Neural progenitor cell (in vitro differentiated cells): ENCODE data around the gene PTPRC. TPM values are rescaled to one million over a fixed set of nuclear protein-coding genes. Genes with fewer than 3 reads are reported as not detected.

Experiments
- DNase-seq: peaks from one replicate; pipeline ENCODE4 v3.0.0-alpha.2; 2016; ENCODE audit warnings: low spot score
- H2AFZ ChIP-seq: fragments of 200-600 bp; sonication (generic); replicated peaks from 2 replicates; pipeline ENCODE4 v1.6.1; 2016; ENCODE audit warnings: antibody characterized with exemption
- H3F3A ChIP-seq: fragments of 200-600 bp; sonication (generic); 2 replicates; pipeline ENCODE4 v1.6.1; 2016; ENCODE audit warnings: antibody characterized with exemption, low read depth
- H3K27ac ChIP-seq: fragments of 200-600 bp; sonication (generic); 2 replicates; pipeline ENCODE4 v1.5.1; 2016; ENCODE audit warnings: mild to moderate bottlenecking
- H3K27me3 ChIP-seq: fragments of 200-600 bp; sonication (generic); 2 replicates; pipeline ENCODE4 v1.6.1; 2016; ENCODE audit warnings: mild to moderate bottlenecking, moderate library complexity
- H3K36me3 ChIP-seq: fragments of 200-600 bp; sonication (generic); 2 replicates; pipeline ENCODE4 v1.5.1; 2016
- H3K4me1 ChIP-seq: fragments of 200-600 bp; sonication (generic); 2 replicates; pipeline ENCODE4 v1.6.1; 2016; ENCODE audit warnings: mixed run types
- H3K4me2 ChIP-seq: fragments of 200-600 bp; sonication (generic); 2 replicates; pipeline ENCODE4 v1.6.1; 2016
- H3K4me3 ChIP-seq: fragments of 200-600 bp; sonication (generic); 2 replicates; pipeline ENCODE4 v1.5.1; 2016
- H3K79me2 ChIP-seq: fragments of 200-600 bp; sonication (generic); 2 replicates; pipeline ENCODE4 v1.6.1; 2016; ENCODE audit warnings: low read depth
- H3K9ac ChIP-seq: fragments of 200-600 bp; sonication (generic); 2 replicates; pipeline ENCODE4 v1.6.1; 2016
- H3K9me3 ChIP-seq: fragments of 200-600 bp; sonication (generic); 2 replicates; pipeline ENCODE4 v1.5.1; 2016; ENCODE audit warnings: low read depth
- H4K20me1 ChIP-seq: fragments of 200-600 bp; sonication (generic); 2 replicates; pipeline ENCODE4 v1.6.1; 2016; ENCODE audit warnings: low read depth
- H3K27ac Mint-ChIP-seq: 3 replicates; pipeline ENCODE4 v1.8.0; 2021; ENCODE audit warnings: mixed read lengths
- H3K27me3 Mint-ChIP-seq: 2 replicates; pipeline ENCODE4 v1.8.0; 2022; ENCODE audit warnings: low read depth, mild to moderate bottlenecking, inconsistent platforms, moderate library complexity, mixed read lengths; ENCODE audit not compliant: insufficient read depth
- H3K36me3 Mint-ChIP-seq: 3 replicates; pipeline ENCODE4 v1.8.0; 2021; ENCODE audit warnings: mixed read lengths
- H3K4me1 Mint-ChIP-seq: 3 replicates; pipeline ENCODE4 v1.8.0; 2021; ENCODE audit warnings: mixed read lengths
- H3K4me3 Mint-ChIP-seq: 3 replicates; pipeline ENCODE4 v1.8.0; 2021; ENCODE audit warnings: mild to moderate bottlenecking, moderate library complexity, mixed read lengths
- H3K9me3 Mint-ChIP-seq: 3 replicates; pipeline ENCODE4 v1.8.0; 2020; ENCODE audit warnings: mixed read lengths
- CTCF ChIP-seq: fragments of 200-600 bp; sonication (generic); IDR thresholded peaks from 2 replicates; pipeline ENCODE4 v1.5.1; 2017; ENCODE audit warnings: antibody characterized with exemption, mild to moderate bottlenecking
- EZH2 ChIP-seq: fragments of 200-600 bp; sonication (generic); IDR thresholded peaks from 2 replicates; pipeline ENCODE4 v1.6.1; 2017; ENCODE audit warnings: antibody characterized with exemption, mild to moderate bottlenecking, moderate library complexity
- EZH2phosphoT487 ChIP-seq: fragments of 200-600 bp; sonication (generic); IDR thresholded peaks from 2 replicates; pipeline ENCODE4 v1.6.1; 2017; ENCODE audit warnings: antibody characterized with exemption
- total RNA-seq: library from RNA; depleted of rRNA; stranded (reverse); fragments of >200 nt; gene quantifications from 2 replicates; pipeline ENCODE4 v1.2.3, GENCODE V29; 2015; ENCODE audit warnings: low replicate concordance

The PTPRC gene
- total RNA-seq, 1 donor from 2014 or later, result not detected

DNA sequence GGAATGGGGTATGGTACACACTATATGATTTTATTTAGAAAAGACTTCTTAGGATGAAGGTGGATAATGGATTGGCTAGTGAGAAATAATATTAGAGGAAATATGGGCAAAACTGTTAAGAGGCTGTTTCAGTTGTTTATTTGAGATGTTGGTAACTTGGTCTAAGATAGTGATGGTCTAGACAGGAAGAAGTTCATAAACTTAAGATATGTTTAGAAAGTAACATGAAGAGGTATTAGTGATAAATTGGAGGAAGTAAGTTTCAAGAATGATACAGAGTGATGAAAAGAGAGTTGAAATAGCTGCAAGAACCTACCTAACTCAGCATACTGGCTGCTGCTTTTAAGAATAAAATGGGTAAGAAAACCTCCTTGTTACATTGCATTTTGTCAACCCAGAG lies 9.2 kb upstream of the PTPRC start:
- no peaks in the 10 kb centered on the region for H3K27me3 ChIP-seq
- H4K20me1 ChIP-seq, result no peaks in the 10 kb centered on the region
- Mint-ChIP-seq H3K27ac (no peak overlapping the region), H3K27me3 (no peaks in the 10 kb centered on the region), H3K4me3 (no peak overlapping the region), H3K9me3 (no peaks in the 10 kb centered on the region), H3K36me3 (no peaks in the 10 kb centered on the region), H3K4me1 (no peaks in the 10 kb centered on the region)
- no peaks in the 10 kb centered on the region for H3K9me3 ChIP-seq
- no peak for DNase-seq
- H3K9ac ChIP-seq, result no peak overlapping the region
- no peaks in the 10 kb centered on the region for H3K36me3 ChIP-seq
- H3K27ac ChIP-seq, result no peak overlapping the region
- no peaks in the 10 kb centered on the region for H3F3A ChIP-seq
- H3K79me2 ChIP-seq, result no peaks in the 10 kb centered on the region
- no peak overlapping the region for H3K4me3 ChIP-seq
- H3K4me2 ChIP-seq, result no peak overlapping the region
- no peaks in the 10 kb centered on the region for H3K4me1 ChIP-seq
- TF ChIP-seq CTCF, result no peak
- no peak for TF ChIP-seq EZH2
- no peak for TF ChIP-seq EZH2phosphoT487
- no peak overlapping the region for H2AFZ ChIP-seq

DNA sequence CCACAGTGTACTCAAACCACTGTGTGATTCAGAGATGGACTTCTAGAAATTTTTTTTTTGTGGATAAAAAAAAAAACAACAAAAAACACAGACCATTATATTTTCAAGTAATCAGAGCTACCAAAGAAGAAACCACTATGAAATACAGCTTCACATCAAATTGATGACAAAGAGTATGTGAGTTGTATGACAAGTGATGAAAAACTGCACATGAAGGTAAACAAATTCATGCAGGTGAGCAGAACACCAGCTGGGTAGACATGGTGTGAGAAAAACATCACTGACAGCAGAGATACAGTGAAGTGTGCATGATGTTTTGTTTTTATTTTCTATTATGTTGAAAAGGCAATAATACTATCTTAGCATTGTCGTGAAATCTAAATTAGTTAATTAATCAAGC lies 8.0 kb upstream of the PTPRC start:
- Histone ChIP-seq H3K36me3 (no peaks in the 10 kb centered on the region), H3K27me3 (no peaks in the 10 kb centered on the region), H3K79me2 (no peaks in the 10 kb centered on the region), H3K4me1 (no peaks in the 10 kb centered on the region), H4K20me1 (no peaks in the 10 kb centered on the region), H3K9ac (no peak overlapping the region), H3K27ac (no peak overlapping the region), H3F3A (no peaks in the 10 kb centered on the region), H3K9me3 (no peaks in the 10 kb centered on the region), H3K4me3 (no peak overlapping the region), H3K4me2 (no peak overlapping the region), H2AFZ (no peak overlapping the region)
- TF ChIP-seq EZH2, result no peak
- TF ChIP-seq EZH2phosphoT487, result no peak
- TF ChIP-seq CTCF, result no peak
- Mint-ChIP-seq H3K36me3 (no peaks in the 10 kb centered on the region), H3K4me1 (no peaks in the 10 kb centered on the region), H3K9me3 (no peaks in the 10 kb centered on the region), H3K27ac (no peak overlapping the region), H3K4me3 (no peak overlapping the region), H3K27me3 (no peaks in the 10 kb centered on the region)
- DNase-seq, result no peak

DNA sequence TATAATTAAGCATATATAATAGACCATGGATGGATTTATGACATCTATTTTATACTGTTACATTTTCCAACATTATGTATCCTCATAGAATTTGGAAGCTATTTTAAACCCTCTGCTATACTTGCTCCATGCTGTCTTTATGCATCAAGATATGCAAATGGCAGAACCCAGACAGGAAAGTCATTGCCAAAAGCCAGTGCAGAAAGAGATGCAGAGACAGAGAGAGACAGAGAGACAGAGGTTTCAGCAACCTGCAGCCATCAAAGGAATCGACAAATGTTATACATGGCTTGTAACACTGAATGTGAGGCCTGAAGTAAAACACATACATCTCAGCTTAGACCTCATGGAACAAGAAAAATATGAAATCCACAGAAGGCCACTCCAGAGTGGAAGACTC lies 7.5 kb upstream of the PTPRC start:
- no peak for TF ChIP-seq CTCF
- TF ChIP-seq EZH2phosphoT487, result no peak
- TF ChIP-seq EZH2, result no peak
- no peaks in the 10 kb centered on the region for H3K36me3 Mint-ChIP-seq
- no peak for DNase-seq
- H2AFZ ChIP-seq, result no peak overlapping the region
- H4K20me1 ChIP-seq, result no peaks in the 10 kb centered on the region
- H3K4me1 ChIP-seq, result no peaks in the 10 kb centered on the region
- no peaks in the 10 kb centered on the region for H3K9me3 ChIP-seq
- no peaks in the 10 kb centered on the region for H3K27me3 Mint-ChIP-seq
- H3K27ac ChIP-seq, result no peak overlapping the region
- H3K27ac Mint-ChIP-seq, result no peak overlapping the region
- no peaks in the 10 kb centered on the region for H3K27me3 ChIP-seq
- H3K4me2 ChIP-seq, result no peak overlapping the region
- no peaks in the 10 kb centered on the region for H3K9me3 Mint-ChIP-seq
- no peaks in the 10 kb centered on the region for H3K36me3 ChIP-seq
- H3K4me3 ChIP-seq, result no peak overlapping the region
- H3F3A ChIP-seq, result no peaks in the 10 kb centered on the region
- H3K4me3 Mint-ChIP-seq, result no peak overlapping the region
- no peaks in the 10 kb centered on the region for H3K79me2 ChIP-seq
- H3K4me1 Mint-ChIP-seq, result no peaks in the 10 kb centered on the region
- H3K9ac ChIP-seq, result no peak overlapping the region

DNA sequence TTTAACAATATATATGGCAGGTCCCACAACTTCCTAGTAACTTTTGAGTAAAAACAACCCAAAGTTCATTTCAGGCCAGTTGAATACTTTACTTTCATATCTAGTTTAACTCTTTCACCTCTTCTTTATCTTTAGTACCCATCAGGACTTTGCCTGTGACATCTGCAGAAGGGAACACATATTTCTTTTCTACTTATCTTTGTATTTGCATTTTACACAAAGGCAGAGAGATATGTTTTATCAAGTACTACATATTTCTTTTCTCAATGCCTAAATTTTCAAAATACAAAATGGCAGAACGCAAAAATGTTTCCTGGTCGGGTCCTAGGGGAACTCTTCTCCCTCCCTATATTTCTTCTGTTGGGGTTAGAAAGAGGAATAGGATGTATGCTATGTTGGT lies 6.8 kb upstream of the PTPRC start:
- no peaks in the 10 kb centered on the region for H3K4me1 Mint-ChIP-seq
- H3F3A ChIP-seq, result no peaks in the 10 kb centered on the region
- H3K27ac ChIP-seq, result no peak overlapping the region
- DNase-seq, result no peak
- H3K4me2 ChIP-seq, result no peak overlapping the region
- H3K9me3 ChIP-seq, result no peaks in the 10 kb centered on the region
- H3K9ac ChIP-seq, result no peak overlapping the region
- H3K9me3 Mint-ChIP-seq, result no peaks in the 10 kb centered on the region
- H3K27ac Mint-ChIP-seq, result no peak overlapping the region
- no peak overlapping the region for H3K4me3 Mint-ChIP-seq
- H3K36me3 Mint-ChIP-seq, result no peaks in the 10 kb centered on the region
- H3K36me3 ChIP-seq, result no peaks in the 10 kb centered on the region
- H3K27me3 ChIP-seq, result no peaks in the 10 kb centered on the region
- H3K4me1 ChIP-seq, result no peaks in the 10 kb centered on the region
- no peak overlapping the region for H3K4me3 ChIP-seq
- H2AFZ ChIP-seq, result no peak overlapping the region
- H3K79me2 ChIP-seq, result no peaks in the 10 kb centered on the region
- TF ChIP-seq CTCF (no peak), EZH2 (no peak), EZH2phosphoT487 (no peak)
- H4K20me1 ChIP-seq, result no peaks in the 10 kb centered on the region
- H3K27me3 Mint-ChIP-seq, result no peaks in the 10 kb centered on the region
